Neutrophil (primary cell): Measurements from ENCODE around the gene EREG.

Experiments
- H3K27ac ChIP-seq: fragments of 200-600 bp; sonication (generic); 2 replicates; pipeline ENCODE4 v1.5.1; 2016; ENCODE audit warnings: mild to moderate bottlenecking, moderate library complexity
- H3K27me3 ChIP-seq: fragments of 200-600 bp; sonication (generic); 2 replicates; pipeline ENCODE4 v1.6.0; 2016; ENCODE audit warnings: mild to moderate bottlenecking
- H3K36me3 ChIP-seq: fragments of 200-600 bp; sonication (generic); 2 replicates; pipeline ENCODE4 v1.5.1; 2017
- H3K4me1 ChIP-seq, 2 experiments: fragments of 200-600 bp in 1 of 2; sonication (generic) in 1 of 2; 1 replicate in 1 of 2; 2 replicates in 1 of 2; pipeline versions ENCODE4 v1.5.1 to v1.6.1; 2013 to 2016; ENCODE audit warnings: low read depth in 1 of 2, low read length in 1 of 2, mild to moderate bottlenecking in 1 of 2, moderate library complexity in 1 of 2; ENCODE audit not compliant: control insufficient read depth in 1 of 2, insufficient read depth in 1 of 2
- H3K4me3 ChIP-seq, 2 experiments: fragments of 200-600 bp in 1 of 2; sonication (generic) in 1 of 2; 1 replicate in 1 of 2; 2 replicates in 1 of 2; pipeline ENCODE4 v1.5.1; 2013 to 2016; ENCODE audit warnings: low read depth in 1 of 2, low read length in 1 of 2, mild to moderate bottlenecking in 1 of 2, moderate library complexity in 1 of 2
- H3K9me3 ChIP-seq: fragments of 200-600 bp; sonication (generic); 2 replicates; pipeline ENCODE4 v1.5.1; 2016
- CTCF ChIP-seq: fragments of 200-600 bp; sonication (generic); IDR thresholded peaks from 2 replicates; pipeline ENCODE4 v1.5.1; 2016; ENCODE audit warnings: antibody characterized with exemption

The EREG gene

GRCh38 chr4:74414149-74414809 is 49.3 kb downstream of the EREG start:
- no peak for TF ChIP-seq CTCF
- Histone ChIP-seq H3K9me3 (no peaks in the 10 kb centered on the region), H3K27me3 (no peaks in the 10 kb centered on the region), H3K4me1 (no peaks in the 10 kb centered on the region), H3K27ac (no peak overlapping the region), H3K4me3 (no peak overlapping the region), H3K36me3 (no peaks in the 10 kb centered on the region)

GRCh38 chr4:74415602-74416300 is 50.8 kb downstream of the EREG start:
- Histone ChIP-seq H3K9me3 (no peaks in the 10 kb centered on the region), H3K27ac (no peak overlapping the region), H3K36me3 (no peaks in the 10 kb centered on the region), H3K4me1 (no peaks in the 10 kb centered on the region), H3K4me3 (no peak overlapping the region), H3K27me3 (no peaks in the 10 kb centered on the region)
- no peak for TF ChIP-seq CTCF

DNA sequence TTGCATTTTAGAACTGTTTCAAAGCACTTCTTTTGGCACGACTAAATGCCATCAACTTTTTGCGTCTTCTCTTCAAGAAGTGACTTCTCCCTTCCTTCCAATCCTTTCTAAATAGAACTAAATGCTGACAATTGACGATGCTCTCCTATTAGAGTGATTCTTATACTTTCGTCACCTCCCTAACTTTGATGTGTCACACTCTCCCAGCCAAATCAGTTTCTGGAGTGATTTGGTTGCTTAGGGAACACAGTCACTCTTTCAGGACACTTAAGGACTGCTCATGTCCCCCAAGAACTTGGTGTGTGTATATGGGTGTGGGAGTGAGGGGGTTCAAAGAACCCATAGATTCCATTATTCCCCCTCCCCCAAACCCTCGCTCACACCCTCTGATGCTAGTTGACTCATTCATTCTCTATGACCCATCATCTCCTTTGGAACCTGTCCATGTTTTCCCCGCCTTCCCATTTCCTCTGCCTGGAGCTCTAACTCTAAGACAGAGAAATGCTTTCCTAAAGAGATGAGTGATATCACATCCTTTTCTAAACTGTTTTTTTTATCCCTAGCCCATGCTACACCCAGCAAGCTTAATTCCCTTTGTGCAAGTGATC is 53.2 kb downstream of the EREG start:
- Histone ChIP-seq H3K27me3 (no peaks in the 10 kb centered on the region), H3K9me3 (no peaks in the 10 kb centered on the region), H3K4me3 (no peak overlapping the region), H3K36me3 (no peaks in the 10 kb centered on the region), H3K27ac (no peak overlapping the region), H3K4me1 (no peaks in the 10 kb centered on the region)
- no peak for TF ChIP-seq CTCF

DNA sequence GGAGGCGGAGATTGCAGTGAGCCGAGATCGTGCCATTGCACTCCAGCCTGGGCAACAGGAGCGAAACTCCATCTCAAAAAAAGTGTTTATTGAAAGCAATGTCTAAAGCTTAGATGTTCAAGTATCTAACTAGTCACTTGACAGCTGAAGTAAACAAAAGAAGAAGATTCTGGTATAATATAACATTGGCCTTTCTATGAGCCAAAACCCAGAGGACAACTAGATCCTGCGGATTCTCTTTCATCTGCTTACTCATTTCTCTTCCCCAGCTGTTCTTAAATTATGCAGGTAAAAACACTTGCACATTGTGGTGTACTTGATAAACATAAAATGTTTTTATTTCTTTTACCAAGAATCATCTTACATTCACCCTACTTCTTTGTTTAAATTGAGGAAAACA is 55.9 kb downstream of the EREG start:
- Histone ChIP-seq H3K4me1 (no peaks in the 10 kb centered on the region), H3K27me3 (no peaks in the 10 kb centered on the region), H3K4me3 (no peak overlapping the region), H3K9me3 (no peaks in the 10 kb centered on the region), H3K36me3 (no peaks in the 10 kb centered on the region), H3K27ac (no peak overlapping the region)
- no peak for TF ChIP-seq CTCF

DNA sequence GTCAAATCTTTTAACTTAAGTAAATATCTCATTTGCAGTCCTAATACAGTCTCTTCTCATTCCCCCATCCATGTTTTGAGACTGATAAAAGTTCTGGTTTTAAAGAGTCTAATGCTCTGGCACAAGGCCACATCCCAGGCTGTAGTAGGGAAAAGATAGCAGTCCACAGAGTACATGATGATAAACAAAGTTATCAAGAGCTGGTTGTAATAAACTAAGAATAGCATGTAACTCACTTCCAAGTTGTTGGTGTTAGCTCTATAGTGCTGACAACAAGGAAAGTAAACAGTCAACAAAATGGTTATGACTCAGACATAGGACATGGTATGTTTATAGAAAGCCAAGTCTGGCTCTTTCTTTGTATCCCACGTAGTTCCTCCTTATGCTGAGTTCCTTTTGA is 58.2 kb downstream of the EREG start:
- no peaks in the 10 kb centered on the region for H3K27me3 ChIP-seq
- no peaks in the 10 kb centered on the region for H3K9me3 ChIP-seq
- no peak overlapping the region for H3K27ac ChIP-seq
- TF ChIP-seq CTCF, result no peak
- no peaks in the 10 kb centered on the region for H3K4me1 ChIP-seq
- no peaks in the 10 kb centered on the region for H3K36me3 ChIP-seq
- no peak overlapping the region for H3K4me3 ChIP-seq
